Measurements from ENCODE around the gene PGD. TPM values are rescaled to one million over a fixed set of nuclear protein-coding genes. Genes with fewer than 3 reads are reported as not detected.
"Not testable (repeated sequence)": the region's sequence is repeated elsewhere in the genome, so short reads cannot be mapped to it uniquely, and the experiment has no call there.

Gene PGD
- total RNA-seq, 2 experiments from 2014 or later, result 91.6 to 93.7 TPM

DNA sequence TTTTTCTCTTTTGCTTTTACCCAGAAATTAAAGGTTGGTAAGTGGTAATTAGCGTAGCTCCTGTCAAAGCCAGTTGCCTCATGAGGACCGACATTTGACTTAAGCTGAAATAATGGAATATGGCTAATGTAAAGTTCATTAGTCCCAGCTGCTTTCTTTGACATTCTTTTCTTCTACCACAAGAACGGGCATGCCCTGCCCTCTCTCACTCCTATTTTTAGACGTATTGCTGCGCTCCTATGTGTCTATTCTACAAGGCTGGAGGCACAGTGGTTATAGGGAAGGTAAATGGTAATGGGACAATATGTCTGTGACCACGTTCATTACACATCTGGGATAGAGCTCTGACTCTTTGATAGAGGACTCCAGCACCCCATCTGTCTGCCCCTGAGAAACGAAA lies 57.8 kb downstream of the PGD start:
- Mint-ChIP-seq H3K4me1 (no peaks in the 10 kb centered on the region), H3K9me3 (ENCODE audit: low read depth) (no peaks in the 10 kb centered on the region), H3K36me3 (ENCODE audit: low read depth) (peaks cover 22% of the 10 kb centered on the region), H3K27me3 (no peaks in the 10 kb centered on the region), H3K27ac (no peak overlapping the region), H3K4me3 (no peak overlapping the region)
- POLR2A ChIA-PET, result no interaction called here
- ATAC-seq, result no peak
- no peak for DNase-seq
- CTCF ChIA-PET, result interaction anchor here (1.4 kb wide), 1 partner anchor 38 kb away, joined by 7 read pairs; no protein-coding TSS in a partner anchor
- intact Hi-C loops (cut with DNase I, micrococcal nuclease), result no loop called here

DNA sequence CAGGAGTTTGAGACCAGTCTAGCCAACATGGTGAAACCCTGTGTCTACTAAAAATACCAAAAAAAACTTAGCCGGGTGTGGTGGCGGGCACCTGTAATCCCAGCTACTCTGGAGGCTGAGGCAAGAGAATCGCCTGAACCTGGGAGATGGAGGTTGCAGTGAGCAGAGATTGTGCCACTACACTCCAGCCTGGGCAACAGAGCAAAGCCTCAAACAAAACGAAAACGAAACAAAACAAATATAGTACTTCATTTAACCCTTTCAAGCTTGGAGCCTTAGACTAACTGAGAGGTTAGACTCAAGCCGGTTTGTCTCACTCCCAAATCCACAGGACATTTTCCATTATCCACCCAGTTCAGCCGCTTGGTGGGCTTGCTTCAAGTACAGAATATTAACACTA lies 58.6 kb downstream of the PGD start:
- POLR2A ChIA-PET, result interaction anchor here (0.6 kb wide), 1 partner anchor 21 kb away, joined by 6 read pairs; no protein-coding TSS in a partner anchor
- CTCF ChIA-PET, result interaction anchor here (0.7 to 1.4 kb wide), 2 partner anchors 37 to 411 kb away, joined by 3 to 7 read pairs; no protein-coding TSS in a partner anchor

GRCh38 chr1:10457875-10458274 lies 59.0 kb downstream of the PGD start:
- DNase-seq (no peak), ATAC-seq (no peak)
- intact Hi-C loops (cut with DNase I, micrococcal nuclease), result no loop called here
- peaks cover 29% of the 10 kb centered on the region for H3K36me3 Mint-ChIP-seq (ENCODE audit: low read depth)
- no peaks in the 10 kb centered on the region for H3K27me3 Mint-ChIP-seq
- POLR2A ChIA-PET, result no interaction called here
- CTCF ChIA-PET, result interaction anchor here (0.7 to 0.9 kb wide), 2 partner anchors 37 to 410 kb away, joined by 3 read pairs; no protein-coding TSS in a partner anchor
- no peaks in the 10 kb centered on the region for H3K9me3 Mint-ChIP-seq (ENCODE audit: low read depth)
- no peak overlapping the region for H3K27ac Mint-ChIP-seq
- no peaks in the 10 kb centered on the region for H3K4me1 Mint-ChIP-seq
- H3K4me3 Mint-ChIP-seq, result no peak overlapping the region

More for the DNA sequence above, 58.6 kb downstream of the PGD start:
- DNase-seq; H3K9me3 Mint-ChIP-seq (ENCODE audit: low read depth); H3K4me3 Mint-ChIP-seq; H3K27me3 Mint-ChIP-seq; H3K4me1 Mint-ChIP-seq; H3K27ac Mint-ChIP-seq; intact Hi-C loops (cut with DNase I, micrococcal nuclease): not testable (repeated sequence)
- peaks cover 26% of the 10 kb centered on the region for H3K36me3 Mint-ChIP-seq (ENCODE audit: low read depth)
- ATAC-seq, result peak; percentile 26

DNA sequence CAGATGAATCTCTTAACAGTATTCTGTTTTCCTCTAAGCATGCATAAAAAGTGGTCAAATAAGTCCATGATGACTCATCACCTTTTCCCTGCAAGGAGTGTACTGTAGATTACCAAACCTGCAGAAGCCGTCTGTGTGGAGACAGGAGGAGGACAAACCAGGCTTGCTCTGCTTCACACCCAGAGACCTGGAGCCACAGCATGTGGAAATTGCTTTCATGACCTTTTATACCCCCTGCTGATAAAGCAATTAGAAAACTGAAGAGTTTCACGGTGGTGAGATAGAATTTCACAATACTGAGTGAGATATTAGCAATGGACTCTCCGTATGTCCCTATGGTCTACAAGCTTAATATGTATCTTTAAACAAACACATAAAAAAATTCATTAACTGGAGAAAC lies 60.3 kb downstream of the PGD start:
- intact Hi-C loops (cut with DNase I, micrococcal nuclease), result no loop called here
- H3K9me3 Mint-ChIP-seq (ENCODE audit: low read depth), result no peaks in the 10 kb centered on the region
- DNase-seq, result no peak
- no peak for ATAC-seq
- POLR2A ChIA-PET, result interaction anchor here (0.7 kb wide), 1 partner anchor 249 kb away, joined by 8 read pairs; the partner anchor contains the start of gene KIF1B
- no peaks in the 10 kb centered on the region for H3K4me1 Mint-ChIP-seq
- H3K4me3 Mint-ChIP-seq, result no peak overlapping the region
- no peaks in the 10 kb centered on the region for H3K27me3 Mint-ChIP-seq
- peaks cover 34% of the 10 kb centered on the region for H3K36me3 Mint-ChIP-seq (ENCODE audit: low read depth)
- CTCF ChIA-PET, result interaction anchor here (0.6 kb wide), 1 partner anchor 400 kb away, joined by 4 read pairs; no protein-coding TSS in a partner anchor
- no peak overlapping the region for H3K27ac Mint-ChIP-seq

DNA sequence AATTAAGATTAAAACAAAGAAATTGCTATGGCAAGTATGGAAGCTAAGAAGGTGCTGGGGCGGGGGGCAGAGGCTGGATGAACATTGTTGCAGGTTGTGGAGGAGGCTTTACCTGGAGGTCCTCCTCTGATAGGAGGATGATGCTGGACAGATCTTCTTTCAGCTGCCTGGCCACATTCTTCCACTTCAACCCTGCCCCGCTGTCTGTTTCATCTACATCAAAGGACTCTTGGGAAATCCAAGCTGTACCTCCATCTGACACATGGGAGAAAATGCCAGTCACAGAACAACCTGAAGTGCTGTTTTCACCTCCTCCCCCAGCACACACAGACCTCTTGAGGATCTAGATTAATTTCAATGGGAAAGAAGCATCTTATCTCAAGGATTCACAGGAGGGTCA lies 68.2 kb downstream of the PGD start:
- Mint-ChIP-seq H3K36me3 (ENCODE audit: low read depth) (peaks cover 37% of the 10 kb centered on the region), H3K9me3 (ENCODE audit: low read depth) (no peaks in the 10 kb centered on the region)

GRCh38 chr1:10470043-10470442 lies 71.2 kb downstream of the PGD start:
- no peaks in the 10 kb centered on the region for H3K27me3 Mint-ChIP-seq
- no peaks in the 10 kb centered on the region for H3K9me3 Mint-ChIP-seq (ENCODE audit: low read depth)
- DNase-seq (no peak), ATAC-seq (no peak)
- intact Hi-C loops (cut with DNase I, micrococcal nuclease), result loop anchor here (5.0 to 10.0 kb wide), 4 partner anchors 75 to 1335 kb away; partner anchors contain the start of genes CLCN6 (in 1 of the 2), MTHFR (in 1 of the 2), PGD (in 1 of the 2) and SLC25A33 (in 1 of the 2)
- peaks cover 21% of the 10 kb centered on the region for H3K4me1 Mint-ChIP-seq
- peaks cover 23% of the 10 kb centered on the region for H3K36me3 Mint-ChIP-seq (ENCODE audit: low read depth)
- ChIA-PET POLR2A (no interaction called here), CTCF (interaction anchor here (0.6 kb wide), 1 partner anchor 732 kb away, joined by 4 read pairs; no protein-coding TSS in a partner anchor)
- no peak overlapping the region for H3K27ac Mint-ChIP-seq
- H3K4me3 Mint-ChIP-seq, result no peak overlapping the region

More for the DNA sequence above, 68.2 kb downstream of the PGD start:
- H3K4me3 Mint-ChIP-seq, result no peak overlapping the region
- H3K27me3 Mint-ChIP-seq, result no peaks in the 10 kb centered on the region
- no peak for DNase-seq
- peaks cover 7% of the 10 kb centered on the region for H3K4me1 Mint-ChIP-seq
- H3K27ac Mint-ChIP-seq, result no peak overlapping the region
- CTCF ChIA-PET, result interaction anchor here (0.7 kb wide), 1 partner anchor 99 kb away, joined by 5 read pairs; no protein-coding TSS in a partner anchor
- POLR2A ChIA-PET, result no interaction called here
- intact Hi-C loops (cut with DNase I, micrococcal nuclease), result no loop called here
- no peak for ATAC-seq

Other genes starting within 250 kb of the PGD start
- 10 to 100 TPM; 12.3 to 13.5 TPM for gene KIF1B, start 188.5 kb upstream of the PGD start, total RNA-seq
- gene CENPS, start 31.4 kb downstream of the PGD start, total RNA-seq, result 10 to 100 TPM; 18.1 to 22.8 TPM
- under 1 TPM in 1 of 2 experiments, not detected in 1; 0.16 TPM for gene CORT, start 51.0 kb downstream of the PGD start, total RNA-seq
- 10 to 100 TPM; 45.7 to 46.4 TPM for gene DFFA, start 73.5 kb downstream of the PGD start, total RNA-seq
- 10 to 100 TPM; 16.3 to 25.1 TPM for gene PEX14, start 75.9 kb downstream of the PGD start, total RNA-seq